Choroid plexus epithelial cell (primary cell): Measurements from ENCODE around the gene MIDN.
A peak's percentile ranks its signal among the peaks of the same experiment; 100 is the strongest.

Source experiments
- DNase-seq: peaks from one replicate; pipeline ENCODE4 v3.0.0-alpha.2; 2010; ENCODE audit warnings: low read depth
- H3K4me3 ChIP-seq: 2 replicates; pipeline ENCODE4 v1.5.1; 2011; ENCODE audit warnings: low read depth, mild to moderate bottlenecking, control low read depth, low read length, moderate library complexity
- TF ChIP-seq, protein P1 (sequence below): conservative IDR thresholded peaks from 2 replicates; pipeline ENCODE4 v1.5.1; 2011; ENCODE audit warnings: low read depth, mild to moderate bottlenecking, control low read depth, inconsistent platforms, low read length, moderate library complexity

MIDN gene

DNA sequence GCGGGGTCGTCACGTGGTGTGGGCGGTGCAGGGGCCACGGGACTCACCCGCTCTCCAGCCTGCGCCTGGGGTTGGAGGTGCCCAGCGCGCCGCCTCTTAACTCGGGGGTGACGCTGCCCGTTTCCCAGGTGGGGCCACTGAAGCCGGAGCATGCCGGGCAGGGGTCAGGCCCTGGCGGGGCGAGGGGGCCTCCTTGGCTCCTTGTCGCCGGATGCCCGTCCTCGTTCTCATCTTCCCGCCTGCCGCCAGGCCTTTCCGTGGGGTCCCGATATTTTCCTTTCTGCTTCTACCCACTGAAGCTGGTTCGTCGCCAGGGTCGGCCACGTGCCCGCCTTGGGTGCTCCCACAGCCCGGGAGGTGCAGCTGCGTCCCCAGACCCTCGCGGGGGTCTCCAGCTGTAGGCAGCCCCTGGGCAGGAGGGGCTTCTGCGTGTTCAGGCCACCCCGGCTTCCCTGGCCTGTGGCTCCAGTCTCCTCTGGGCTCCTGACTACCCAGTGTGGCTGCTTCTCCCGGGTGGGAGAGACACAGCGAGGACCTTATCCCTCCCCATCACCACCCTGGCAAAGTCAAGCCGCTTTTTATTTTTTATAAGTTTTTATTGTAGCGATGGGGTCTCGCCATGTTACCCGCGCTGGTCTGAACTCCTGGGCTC, 27.7 kb downstream of the MIDN start:
- TF ChIP-seq, protein P1, sequence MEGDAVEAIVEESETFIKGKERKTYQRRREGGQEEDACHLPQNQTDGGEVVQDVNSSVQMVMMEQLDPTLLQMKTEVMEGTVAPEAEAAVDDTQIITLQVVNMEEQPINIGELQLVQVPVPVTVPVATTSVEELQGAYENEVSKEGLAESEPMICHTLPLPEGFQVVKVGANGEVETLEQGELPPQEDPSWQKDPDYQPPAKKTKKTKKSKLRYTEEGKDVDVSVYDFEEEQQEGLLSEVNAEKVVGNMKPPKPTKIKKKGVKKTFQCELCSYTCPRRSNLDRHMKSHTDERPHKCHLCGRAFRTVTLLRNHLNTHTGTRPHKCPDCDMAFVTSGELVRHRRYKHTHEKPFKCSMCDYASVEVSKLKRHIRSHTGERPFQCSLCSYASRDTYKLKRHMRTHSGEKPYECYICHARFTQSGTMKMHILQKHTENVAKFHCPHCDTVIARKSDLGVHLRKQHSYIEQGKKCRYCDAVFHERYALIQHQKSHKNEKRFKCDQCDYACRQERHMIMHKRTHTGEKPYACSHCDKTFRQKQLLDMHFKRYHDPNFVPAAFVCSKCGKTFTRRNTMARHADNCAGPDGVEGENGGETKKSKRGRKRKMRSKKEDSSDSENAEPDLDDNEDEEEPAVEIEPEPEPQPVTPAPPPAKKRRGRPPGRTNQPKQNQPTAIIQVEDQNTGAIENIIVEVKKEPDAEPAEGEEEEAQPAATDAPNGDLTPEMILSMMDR, result no peak
- H3K4me3 ChIP-seq, result peak overlapping the region; percentile 76

DNA sequence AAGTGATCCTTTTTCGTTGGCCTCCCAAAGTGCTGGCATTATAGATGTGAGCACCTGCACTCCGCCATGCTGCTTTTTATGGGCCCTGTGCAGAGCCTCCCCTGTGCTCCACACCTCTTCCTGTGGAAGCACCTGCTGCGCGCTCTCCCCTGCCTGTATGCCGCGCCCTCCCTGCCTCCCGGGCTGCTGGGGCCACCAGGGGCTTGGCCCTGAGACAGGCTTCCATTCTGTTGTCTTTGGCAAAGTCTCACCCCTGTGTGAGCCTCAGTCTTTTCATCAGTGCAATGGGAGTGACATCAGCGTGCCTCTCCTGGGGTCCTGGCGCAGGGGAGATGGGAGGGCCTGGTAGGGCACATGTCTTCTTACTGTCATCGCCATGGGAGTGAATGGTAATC, 28.2 kb downstream of the MIDN start:
- TF ChIP-seq, protein P1, result no peak
- peak overlapping the region; percentile 21 for H3K4me3 ChIP-seq
- no peak for DNase-seq

More for the DNA sequence above, 27.7 kb downstream of the MIDN start:
- DNase-seq, result no peak

DNA sequence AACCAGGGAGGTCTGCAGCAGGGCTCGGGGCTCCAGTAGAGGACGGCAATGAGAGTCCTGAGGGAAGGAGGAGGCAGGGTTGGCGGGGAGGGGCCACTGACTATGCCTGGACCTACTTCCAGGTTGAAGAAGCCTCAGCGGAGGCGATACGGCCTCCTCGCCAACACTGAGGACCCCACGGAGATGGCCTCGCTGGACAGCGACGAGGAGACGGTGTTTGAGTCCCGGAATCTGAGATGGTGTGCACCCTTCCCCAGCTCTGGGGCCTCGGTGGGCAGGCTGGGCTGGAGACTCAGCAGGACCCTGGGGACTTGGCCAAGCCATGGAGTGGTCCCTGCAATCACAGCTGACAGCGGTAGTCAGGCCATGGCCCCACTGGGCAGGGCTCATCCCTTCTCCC, 28.7 kb downstream of the MIDN start:
- no peak for DNase-seq
- TF ChIP-seq, protein P1, result no peak

DNA sequence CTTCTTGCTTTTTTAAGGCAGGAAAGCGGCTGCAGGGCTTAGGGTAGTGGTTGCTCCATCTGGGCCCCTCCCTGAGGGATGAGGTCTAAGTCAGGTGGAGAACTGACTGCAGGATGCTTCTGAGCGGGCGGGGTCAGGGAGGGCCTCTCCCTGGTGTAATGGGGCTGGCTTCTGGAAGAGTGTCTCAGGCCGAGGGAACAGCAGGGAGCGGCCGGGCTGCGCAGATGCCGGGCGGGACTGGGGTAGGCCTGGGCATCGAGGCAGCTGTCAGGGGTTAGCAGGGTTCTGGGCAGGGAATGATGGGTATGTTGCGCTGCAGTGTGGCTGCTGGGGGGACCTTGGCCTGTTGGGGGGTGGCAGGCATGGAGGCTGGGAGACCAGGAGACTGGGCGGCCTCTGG, 29.7 kb downstream of the MIDN start:
- DNase-seq, result no peak
- no peak overlapping the region for H3K4me3 ChIP-seq
- TF ChIP-seq, protein P1, result no peak

More for the DNA sequence above, 28.7 kb downstream of the MIDN start:
- no peak overlapping the region for H3K4me3 ChIP-seq

- H3K4me3 ChIP-seq, result no peak overlapping the region
- DNase-seq, result no peak
- TF ChIP-seq, protein P1, result no peak
Measured at GRCh38 chr19:1278713-1279660, 30.6 kb downstream of the MIDN start.

DNA sequence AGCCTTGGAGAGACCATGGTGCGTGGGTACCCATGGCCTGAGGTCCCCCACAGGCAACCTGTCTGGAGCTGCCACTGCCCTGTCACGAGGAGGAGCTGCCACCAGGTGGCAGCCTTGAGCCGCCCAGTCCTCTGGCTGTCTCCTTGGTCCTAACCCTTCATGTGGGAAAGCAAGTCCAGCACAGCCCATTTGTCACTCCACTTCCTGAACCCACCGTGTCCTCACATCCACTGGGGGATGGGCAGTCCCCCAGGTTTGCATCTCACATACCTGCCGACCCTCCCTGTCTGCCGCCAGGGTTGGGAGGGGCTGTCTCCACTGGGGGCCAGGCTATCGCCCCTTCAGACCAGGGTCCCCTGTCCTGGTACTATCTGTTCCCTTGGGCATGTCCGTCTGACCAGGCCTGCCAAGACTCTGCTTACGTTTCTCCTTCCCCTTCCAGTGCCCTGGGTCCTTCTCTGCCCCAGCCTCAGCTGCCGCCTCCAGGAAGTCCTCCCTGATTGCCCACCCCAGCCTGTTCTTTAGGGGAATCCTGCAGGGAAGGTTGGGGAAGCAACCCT, 31.5 kb downstream of the MIDN start:
- no peak overlapping the region for H3K4me3 ChIP-seq
- TF ChIP-seq, protein P1, result peak; percentile 98
- peak; percentile 87 for DNase-seq
